Keratinocyte (primary cell): ENCODE data around the gene FXN. TPM values are rescaled to one million over a fixed set of nuclear protein-coding genes. Genes with fewer than 3 reads are reported as not detected.

Experiments used
- DNase-seq: peaks from one replicate; pipeline ENCODE4 v3.0.0-alpha.2; 2011; ENCODE audit warnings: low read depth, missing footprints, low spot score
- FAIRE-seq: peaks from 2 replicates; lab custom pipeline; 2011; peaks lifted over from hg19 to GRCh38; lab: Jason Lieb, UNC
- H2AFZ ChIP-seq: 2 replicates; pipeline ENCODE4 v1.6.0; 2012; ENCODE audit warnings: low read length, control low read depth, inconsistent platforms; ENCODE audit not compliant: control insufficient read depth
- H3K27ac ChIP-seq: 2 replicates; pipeline ENCODE4 v1.5.1; 2011; ENCODE audit warnings: low read length; ENCODE audit not compliant: control insufficient read depth, insufficient read depth
- H3K27me3 ChIP-seq: 3 replicates; pipeline ENCODE4 v1.6.0; 2011; ENCODE audit warnings: low read length; ENCODE audit not compliant: control insufficient read depth, insufficient read depth; ENCODE audit errors: extremely low read depth
- H3K36me3 ChIP-seq, 2 experiments: 2 replicates in 1 of 2; 3 replicates in 1 of 2; pipeline ENCODE4 v1.5.1; 2011; ENCODE audit warnings: low read length in 2 of 2, mild to moderate bottlenecking in 1 of 2; ENCODE audit not compliant: control insufficient read depth in 2 of 2, insufficient read depth in 2 of 2; ENCODE audit errors: extremely low read depth in 1 of 2
- H3K4me1 ChIP-seq: 3 replicates; pipeline ENCODE4 v1.5.1; 2011; ENCODE audit warnings: low read length; ENCODE audit not compliant: control insufficient read depth, insufficient read depth; ENCODE audit errors: extremely low read depth
- H3K4me2 ChIP-seq: 3 replicates; pipeline ENCODE4 v1.6.0; 2011; ENCODE audit warnings: low read depth, low read length; ENCODE audit not compliant: control insufficient read depth, insufficient read depth; ENCODE audit errors: extremely low read depth
- H3K4me3 ChIP-seq, 3 experiments: fragments of 200-600 bp in 1 of 3; sonication (generic) in 1 of 3; 2 replicates in 2 of 3; 3 replicates in 1 of 3; pipeline ENCODE4 v1.5.1; 2011 to 2016; ENCODE audit warnings: low read length in 3 of 3, mild to moderate bottlenecking in 3 of 3, control low read depth in 2 of 3, inconsistent platforms in 1 of 3, low read depth in 1 of 3, mixed read lengths in 1 of 3, mixed run types in 1 of 3, moderate library complexity in 1 of 3; ENCODE audit not compliant: control insufficient read depth in 2 of 3, insufficient read depth in 2 of 3; ENCODE audit errors: extremely low read depth in 1 of 3
- H3K79me2 ChIP-seq: 2 replicates; pipeline ENCODE4 v1.6.0; 2012; ENCODE audit warnings: low read length; ENCODE audit not compliant: control insufficient read depth, insufficient read depth
- H3K9ac ChIP-seq: 3 replicates; pipeline ENCODE4 v1.6.0; 2011; ENCODE audit warnings: low read length; ENCODE audit not compliant: control insufficient read depth, insufficient read depth; ENCODE audit errors: extremely low read depth
- H3K9me1 ChIP-seq: 3 replicates; pipeline ENCODE4 v1.6.0; 2011; ENCODE audit warnings: low read length; ENCODE audit not compliant: control insufficient read depth, insufficient read depth; ENCODE audit errors: extremely low read depth
- H3K9me3 ChIP-seq: 2 replicates; pipeline ENCODE4 v1.5.1; 2012; ENCODE audit warnings: low read depth, low read length; ENCODE audit not compliant: control insufficient read depth
- H4K20me1 ChIP-seq: 3 replicates; pipeline ENCODE4 v1.6.0; 2011; ENCODE audit warnings: low read length; ENCODE audit not compliant: control insufficient read depth, insufficient read depth; ENCODE audit errors: extremely low read depth
- CTCF ChIP-seq, 3 experiments: IDR thresholded peaks in 1 of 3; conservative IDR thresholded peaks in 1 of 3; optimal IDR thresholded peaks in 1 of 3; 2 replicates in 2 of 3; 3 replicates in 1 of 3; pipeline versions ENCODE3 to v1.5.1; 2011; ENCODE audit warnings: low read length in 3 of 3, mild to moderate bottlenecking in 3 of 3, moderate library complexity in 2 of 3, control low read depth in 1 of 3, inconsistent platforms in 1 of 3; ENCODE audit not compliant: insufficient read depth in 2 of 3; ENCODE audit errors: extremely low read depth in 1 of 3
- EZH2 ChIP-seq: IDR thresholded peaks from one replicate; pipeline ENCODE4 v1.6.1; 2012; ENCODE audit warnings: inconsistent platforms, mild to moderate bottlenecking, low read length, moderate library complexity
- dilution Hi-C: fragments of 300-500 bp; cut with MboI; formaldehyde crosslinking; loops from one replicate; pipeline ENCODE4 v1.7.0; 2020; ENCODE audit warnings: low sequenced_read_pairs; ENCODE audit not compliant: extremely low pct_ligation_motif_present
- polyA plus RNA-seq, 5 experiments: library from polyadenylated mRNA; depleted of rRNA in 3 of 5; stranded (reverse) in 3 of 5; stranded (forward) in 1 of 5; unstranded in 1 of 5; fragments of >200 nt; gene quantifications; 1 replicate in 1 of 5; 2 replicates in 3 of 5; 3 replicates in 1 of 5; pipeline versions ENCODE4 v1.2.1 to v1.2.3, GENCODE V29; 2011 to 2012; ENCODE audit warnings: missing spikeins in 2 of 5, low read depth in 1 of 5, low replicate concordance in 1 of 5

The FXN gene
- polyA plus RNA-seq, 1 donor (not counting 4 experiments of a cell fraction or from before 2014, with no cell fraction given), result 24.3 TPM

DNA sequence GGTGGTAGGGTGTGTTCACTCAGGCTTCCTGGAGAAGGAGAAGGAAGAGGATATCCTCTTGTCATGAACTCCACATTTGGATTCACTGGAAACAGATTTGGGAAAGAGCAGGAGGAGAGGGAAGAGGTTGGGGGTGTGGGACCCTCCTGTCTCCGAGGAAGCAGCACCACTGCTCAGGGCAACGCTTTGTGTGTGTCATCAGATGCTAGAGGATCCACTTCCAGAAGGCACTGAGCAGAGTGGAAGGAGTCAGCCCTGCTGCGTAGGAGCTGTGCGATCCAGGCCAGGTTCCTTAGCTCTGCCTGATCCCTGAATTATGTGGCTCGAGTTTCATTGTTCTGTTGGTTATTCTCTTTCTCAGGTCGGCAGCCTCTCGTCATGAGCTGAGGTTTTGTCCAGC lies 101.2 kb downstream of the FXN start:
- Histone ChIP-seq H3K9me1 (no peaks in the 10 kb centered on the region), H3K36me3 (peaks cover 3 to 4% of the 10 kb centered on the region in 2 experiments), H2AFZ (no peak overlapping the region), H3K27ac (no peak overlapping the region), H3K4me3 (no peak overlapping the region), H4K20me1 (no peaks in the 10 kb centered on the region), H3K4me2 (no peak overlapping the region), H3K9ac (no peak overlapping the region), H3K27me3 (no peaks in the 10 kb centered on the region), H3K4me1 (peaks cover 14% of the 10 kb centered on the region), H3K9me3 (no peaks in the 10 kb centered on the region), H3K79me2 (peaks cover 16% of the 10 kb centered on the region)
- DNase-seq (no peak), FAIRE-seq (no peak)
- dilution Hi-C loops, result no loop called here
- TF ChIP-seq EZH2, result no peak
- TF ChIP-seq CTCF (optimal IDR thresholded peaks at IDR 0.05 in 1 of 3, IDR thresholded peaks at IDR 0.05 in 1 of 3, conservative IDR thresholded peaks at IDR 0.05 in 1 of 3; ENCODE audit: extremely low read depth in 1 of 3, insufficient read depth in 2 of 3, low read length in 3 of 3), result no peak

GRCh38 chr9:69137311-69137710 lies 101.8 kb downstream of the FXN start:
- no peak overlapping the region for H2AFZ ChIP-seq
- no peaks in the 10 kb centered on the region for H3K9me3 ChIP-seq
- TF ChIP-seq EZH2 (no peak), CTCF (optimal IDR thresholded peaks at IDR 0.05 in 1 of 3, IDR thresholded peaks at IDR 0.05 in 1 of 3, conservative IDR thresholded peaks at IDR 0.05 in 1 of 3; ENCODE audit: extremely low read depth in 1 of 3, insufficient read depth in 2 of 3, low read length in 3 of 3) (no peak)
- DNase-seq, result no peak
- H3K4me3 ChIP-seq, result no peak overlapping the region
- H3K9me1 ChIP-seq, result no peaks in the 10 kb centered on the region
- H3K9ac ChIP-seq, result no peak overlapping the region
- FAIRE-seq, result no peak
- dilution Hi-C loops, result no loop called here
- H3K36me3 ChIP-seq, result peaks cover 3 to 4% of the 10 kb centered on the region in 2 experiments
- H3K4me2 ChIP-seq, result no peak overlapping the region
- no peak overlapping the region for H3K27ac ChIP-seq
- H3K27me3 ChIP-seq, result no peaks in the 10 kb centered on the region
- peaks cover 15% of the 10 kb centered on the region for H3K79me2 ChIP-seq
- no peaks in the 10 kb centered on the region for H4K20me1 ChIP-seq
- H3K4me1 ChIP-seq, result peaks cover 10% of the 10 kb centered on the region
